ENCODE data around the gene CD3E.
"Not testable (repeated sequence)": the region's sequence is repeated elsewhere in the genome, so short reads cannot be mapped to it uniquely, and the experiment has no call there.

Gene CD3E

DNA sequence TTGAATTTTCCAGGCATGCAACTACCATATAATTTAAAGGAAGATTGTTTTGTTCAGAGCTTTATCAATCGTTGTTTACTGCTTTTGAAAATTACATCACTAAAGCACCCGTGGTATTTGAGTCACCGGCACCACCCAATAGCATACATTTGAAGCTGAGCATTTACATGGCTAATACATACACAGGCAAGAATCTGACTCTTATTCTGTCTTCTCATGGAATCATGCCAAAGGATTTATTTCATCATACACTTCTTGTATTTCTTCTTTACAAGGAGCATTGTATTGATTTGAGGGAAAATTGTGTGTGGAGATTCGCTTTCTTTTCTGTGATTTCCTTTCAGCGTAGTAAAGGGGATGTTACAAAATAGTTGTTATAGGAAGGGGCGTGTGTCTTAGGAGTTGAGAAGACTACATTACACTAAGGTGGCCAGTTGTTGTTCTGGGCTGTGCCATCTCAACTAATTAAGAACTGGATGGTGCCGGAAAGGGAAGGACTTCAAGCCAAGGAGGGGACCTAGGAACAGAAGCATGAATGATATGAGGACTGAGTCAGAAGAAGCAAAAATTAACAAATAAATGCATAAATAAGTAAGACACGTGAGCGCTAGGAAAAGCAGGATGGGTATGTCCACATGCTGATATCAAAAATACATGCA lies 12.9 kb upstream of the CD3E start:
- no peak for DNase-seq

DNA sequence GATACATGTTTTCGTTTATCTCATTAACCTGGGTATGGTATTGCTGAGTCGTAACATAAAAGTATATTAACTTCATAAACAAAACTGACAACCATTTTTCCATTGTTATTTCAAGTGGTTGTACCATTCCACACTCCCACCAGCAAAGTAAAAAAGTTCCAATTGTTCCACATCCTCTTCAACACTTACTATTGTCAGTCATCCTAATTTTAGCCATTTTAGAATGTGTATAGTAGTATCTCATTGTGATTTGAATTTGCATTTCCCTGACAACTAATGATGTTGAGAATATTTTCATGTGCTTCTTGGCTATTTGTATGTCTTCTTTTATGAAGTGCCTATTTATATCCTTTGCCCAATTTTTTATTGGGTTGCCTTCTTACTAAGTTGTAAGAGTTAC lies 10.5 kb upstream of the CD3E start:
- DNase-seq = no peak

DNA sequence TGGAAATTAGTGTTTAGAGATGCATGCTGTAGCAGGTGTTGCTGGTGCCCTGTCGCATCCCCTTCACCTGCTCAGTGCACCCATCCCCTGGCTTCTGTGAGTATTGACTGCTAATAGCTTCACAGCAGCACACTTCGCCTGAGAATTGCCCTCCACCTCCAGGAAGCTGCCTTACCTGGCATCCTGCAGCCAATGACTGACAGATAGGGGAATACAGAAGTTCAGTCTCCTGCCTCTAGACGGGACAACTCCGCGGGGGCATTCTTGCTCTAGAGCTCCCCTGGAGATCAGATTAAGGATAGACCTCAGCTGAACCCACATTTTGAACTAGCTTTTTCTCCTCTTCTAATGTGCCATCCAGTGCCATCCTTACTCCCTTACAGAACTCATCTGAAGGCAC lies 9.3 kb upstream of the CD3E start:
- no peak for DNase-seq

DNA sequence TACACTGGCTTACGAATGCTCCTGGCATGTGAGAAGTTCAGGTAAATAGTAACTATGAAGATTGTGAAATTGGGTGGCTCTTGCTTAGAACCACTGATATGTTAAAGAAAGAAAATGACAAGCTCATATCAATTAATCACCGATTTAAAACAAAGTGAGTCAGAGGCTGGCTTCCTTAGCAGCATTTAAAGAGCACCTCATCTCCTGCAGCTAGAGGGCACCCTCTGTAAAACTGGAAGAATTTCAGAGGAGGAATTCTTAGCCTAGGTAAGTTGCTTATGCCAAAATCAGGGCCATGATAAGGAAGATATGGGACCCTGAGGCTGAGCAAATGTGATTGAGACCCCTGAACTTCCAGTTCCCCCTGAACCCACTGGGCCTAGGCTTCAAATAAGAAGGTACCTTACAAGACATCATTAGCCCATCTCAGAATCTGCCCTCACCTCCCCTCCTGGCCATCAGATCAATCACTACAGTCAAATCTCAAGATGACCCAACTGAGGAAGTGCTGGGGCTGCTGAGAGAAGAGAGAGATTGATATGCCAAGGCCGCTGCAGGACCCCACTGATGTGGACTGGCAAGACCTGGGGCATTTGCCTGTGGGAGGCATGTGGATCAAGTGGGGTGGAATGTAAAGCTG lies 8.6 kb upstream of the CD3E start:
- no peak for DNase-seq

DNA sequence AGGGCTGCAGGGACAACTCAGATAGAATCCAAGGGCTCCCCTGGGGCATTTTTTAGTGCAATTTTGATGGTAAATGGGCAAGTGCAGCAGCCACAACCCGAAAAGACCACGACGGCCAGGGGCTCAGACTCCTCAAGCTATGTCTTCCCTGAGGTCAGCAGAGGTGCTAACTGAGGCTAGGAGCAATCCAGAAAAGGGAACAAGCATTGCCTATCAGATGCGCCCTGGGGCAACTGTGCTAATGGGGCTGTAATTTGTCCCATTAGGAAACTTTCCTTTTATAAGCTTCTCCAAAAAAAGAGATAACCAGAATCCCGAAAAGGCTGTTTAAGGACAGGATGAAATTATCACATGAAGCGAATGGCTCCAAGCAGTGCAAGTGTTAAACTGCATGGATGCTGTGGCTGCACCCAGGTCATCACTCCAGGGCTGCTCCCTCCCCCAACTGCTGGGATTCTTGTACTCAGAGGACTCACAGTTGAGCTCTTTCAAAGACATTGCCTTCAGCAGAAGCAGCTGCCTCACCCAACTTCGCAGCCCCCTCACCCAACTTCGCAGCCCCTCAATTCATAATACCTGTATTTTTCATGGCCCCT lies 2.8 kb upstream of the CD3E start:
- DNase-seq = no peak

DNA sequence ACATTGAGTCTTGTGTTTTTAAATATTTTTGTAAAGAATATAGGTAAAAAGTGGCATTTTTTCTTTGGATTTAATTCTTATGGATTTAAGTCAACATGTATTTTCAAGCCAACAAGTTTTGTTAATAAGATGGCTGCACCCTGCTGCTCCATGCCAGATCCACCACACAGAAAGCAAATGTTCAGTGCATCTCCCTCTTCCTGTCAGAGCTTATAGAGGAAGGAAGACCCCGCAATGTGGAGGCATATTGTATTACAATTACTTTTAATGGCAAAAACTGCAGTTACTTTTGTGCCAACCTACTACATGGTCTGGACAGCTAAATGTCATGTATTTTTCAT lies 333 bp upstream of the CD3E start:
- DNase-seq = no peak

DNA sequence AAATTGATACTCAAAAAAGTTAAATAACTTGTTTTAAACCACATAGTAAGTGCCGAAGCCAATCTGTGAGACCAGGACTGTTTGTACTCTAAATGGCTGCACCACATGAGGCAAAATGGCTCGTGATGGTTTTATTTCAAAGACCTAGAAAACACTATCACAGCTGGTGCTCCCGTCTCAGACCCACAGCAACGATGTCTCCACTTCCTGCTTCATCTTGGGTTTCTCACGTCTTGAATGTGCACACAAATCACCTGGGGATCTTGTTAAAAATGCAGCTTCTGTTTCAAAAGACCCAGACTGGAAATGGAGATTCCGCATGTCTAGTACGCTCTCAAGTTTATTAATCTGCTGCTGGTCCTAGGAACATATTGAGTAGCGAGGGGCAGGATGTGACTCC lies 1.2 kb downstream of the CD3E start:
- no peak for DNase-seq

DNA sequence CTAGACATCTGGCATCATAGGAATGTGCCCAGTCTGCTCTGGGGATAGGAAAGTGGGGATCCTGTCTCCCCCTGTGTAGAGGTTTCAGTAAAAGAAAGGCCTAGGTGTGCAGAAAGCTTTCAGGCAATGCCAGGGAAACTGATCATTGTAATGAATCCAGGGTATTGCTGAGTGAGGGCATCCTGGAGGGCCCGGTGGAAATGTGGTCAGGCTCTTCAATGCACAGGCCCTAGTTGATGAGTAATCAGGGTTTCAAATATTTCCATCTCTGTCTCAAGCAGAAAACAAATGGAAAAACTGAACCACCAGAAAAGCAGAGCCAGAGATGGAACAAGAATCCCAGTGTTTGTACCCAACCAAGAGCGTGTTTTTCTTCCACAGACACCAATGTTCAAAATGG lies 2.0 kb downstream of the CD3E start:
- DNase-seq = no peak

DNA sequence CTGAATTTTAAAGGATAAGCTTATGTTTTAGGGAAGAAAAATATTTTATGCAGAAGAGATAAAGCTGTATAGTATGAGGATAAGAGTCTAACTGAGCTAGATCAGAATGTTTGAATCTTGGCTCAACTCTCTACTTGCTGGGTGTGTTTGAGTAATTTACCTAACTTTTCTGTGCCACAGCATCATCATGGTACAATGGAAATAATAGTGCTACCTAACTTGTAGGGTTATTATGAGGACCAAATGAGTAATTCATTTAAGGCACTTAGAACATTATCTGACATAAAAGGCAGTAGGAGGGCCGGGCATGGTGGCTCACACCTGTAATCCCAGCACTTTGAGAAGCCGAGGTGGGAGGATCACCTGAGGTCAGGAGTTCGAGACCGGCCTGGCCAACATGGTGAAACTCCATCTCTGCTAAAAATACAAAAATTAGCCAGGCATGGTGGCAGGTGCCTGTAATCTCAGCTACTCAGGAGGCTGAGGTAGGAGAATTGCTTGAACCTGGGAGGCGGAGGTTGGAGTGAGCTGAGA lies 4.5 kb downstream of the CD3E start:
- DNase-seq = not testable (repeated sequence)

DNA sequence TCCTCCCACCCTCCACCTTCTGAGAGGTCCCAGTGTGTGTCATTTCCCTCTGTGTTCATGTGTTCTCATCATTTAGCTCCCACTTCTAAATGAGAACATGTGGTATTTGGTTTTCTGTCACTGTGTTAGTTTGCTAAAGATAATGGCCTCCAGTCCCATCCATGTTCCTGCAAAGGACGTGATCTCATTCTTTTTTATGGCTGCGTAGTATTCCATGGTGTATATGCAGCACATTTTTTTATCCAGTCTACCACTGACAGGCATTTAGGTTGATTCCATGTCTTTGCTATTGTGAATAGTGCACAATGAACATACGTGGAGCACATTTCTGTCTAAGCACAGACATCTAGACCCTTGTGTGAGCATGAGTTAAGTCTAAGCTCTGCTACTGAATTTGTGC lies 5.7 kb downstream of the CD3E start:
- no peak for DNase-seq

DNA sequence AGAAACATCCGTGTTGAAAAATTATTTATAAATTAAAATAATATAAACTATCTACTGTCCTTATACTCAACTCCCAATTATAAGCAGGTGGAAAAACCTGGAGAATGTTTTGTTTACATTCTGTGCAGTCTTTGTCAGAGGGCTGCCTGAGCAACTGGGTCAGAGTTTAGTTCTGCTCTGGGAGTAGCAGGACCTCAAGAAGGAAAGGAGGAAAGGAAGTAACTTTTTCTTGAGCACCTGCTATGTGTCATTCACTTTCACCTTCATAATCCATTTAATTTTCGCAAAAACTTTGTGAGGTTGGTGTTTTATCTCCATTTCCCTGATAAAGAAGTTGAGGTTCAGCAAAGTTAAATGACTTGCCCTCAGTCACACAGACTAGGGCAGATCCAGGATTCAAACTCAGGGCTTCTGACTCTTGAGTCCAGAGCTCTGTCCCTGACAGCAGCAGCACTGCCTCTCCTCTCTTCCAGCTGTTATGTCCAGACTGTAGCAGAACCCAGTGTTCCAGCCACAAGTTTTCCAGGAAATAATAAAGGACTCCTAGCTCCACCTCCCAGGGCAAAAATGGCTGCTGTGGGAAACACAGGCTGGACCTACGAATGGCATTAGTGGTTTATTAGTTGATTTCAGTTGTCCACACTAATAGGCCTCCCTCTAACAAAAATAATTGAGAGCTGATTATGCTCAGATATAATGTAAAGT lies 6.4 kb downstream of the CD3E start:
- DNase-seq = no peak

DNA sequence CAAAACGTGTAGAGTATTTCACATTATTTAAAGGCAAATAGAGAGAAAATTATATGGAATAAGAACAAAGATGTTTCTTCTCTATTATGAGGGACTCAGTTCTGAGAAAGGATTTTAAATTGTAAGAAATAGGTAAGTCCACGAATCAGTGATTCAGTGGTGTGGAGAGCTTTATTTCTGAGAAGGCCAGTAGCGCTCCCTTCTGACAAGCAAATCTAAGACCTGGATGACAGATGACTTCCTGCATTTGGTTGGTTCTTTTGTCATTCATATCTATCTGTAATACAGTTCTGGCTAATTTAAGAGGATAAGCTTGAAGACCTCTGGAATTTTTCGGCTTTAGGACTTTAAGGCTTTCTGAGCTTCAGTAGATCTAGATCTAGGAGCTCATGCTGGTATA lies 7.0 kb downstream of the CD3E start:
- no peak for DNase-seq

DNA sequence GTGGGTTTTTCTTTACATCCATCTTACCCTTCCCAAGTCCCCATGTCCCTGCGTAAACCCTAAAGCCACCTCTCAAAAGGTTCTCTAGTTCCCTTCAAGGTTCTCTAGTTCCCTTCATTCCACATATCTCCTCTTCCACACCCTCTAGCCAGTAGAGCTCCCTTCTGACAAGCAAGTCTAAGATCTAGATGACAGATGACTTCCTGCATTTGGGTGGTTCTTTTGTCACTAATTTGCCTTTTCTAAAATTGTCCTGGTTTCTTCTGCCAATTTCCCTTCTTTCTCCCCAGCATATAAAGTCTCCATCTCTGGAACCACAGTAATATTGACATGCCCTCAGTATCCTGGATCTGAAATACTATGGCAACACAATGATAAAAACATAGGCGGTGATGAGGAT lies 7.8 kb downstream of the CD3E start:
- no peak for DNase-seq

DNA sequence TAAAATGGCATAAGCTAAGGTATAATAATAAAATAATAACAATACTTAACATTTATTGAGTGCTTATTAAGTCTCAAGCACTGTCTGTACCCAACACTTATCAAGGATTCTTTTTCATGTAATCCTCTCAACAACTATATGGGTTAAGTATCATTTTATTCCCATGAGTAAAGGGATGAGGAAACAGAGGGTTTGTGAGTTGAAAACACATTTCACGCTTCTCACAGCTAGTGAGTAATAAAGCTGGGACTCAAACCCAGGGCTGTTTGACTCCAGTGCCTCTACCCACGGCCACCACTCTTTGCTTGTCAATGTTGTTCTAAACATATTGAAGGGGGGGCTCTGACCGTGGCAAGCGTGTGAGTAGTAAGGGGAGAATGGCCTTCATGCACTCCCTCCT lies 8.7 kb downstream of the CD3E start:
- DNase-seq = no peak

DNA sequence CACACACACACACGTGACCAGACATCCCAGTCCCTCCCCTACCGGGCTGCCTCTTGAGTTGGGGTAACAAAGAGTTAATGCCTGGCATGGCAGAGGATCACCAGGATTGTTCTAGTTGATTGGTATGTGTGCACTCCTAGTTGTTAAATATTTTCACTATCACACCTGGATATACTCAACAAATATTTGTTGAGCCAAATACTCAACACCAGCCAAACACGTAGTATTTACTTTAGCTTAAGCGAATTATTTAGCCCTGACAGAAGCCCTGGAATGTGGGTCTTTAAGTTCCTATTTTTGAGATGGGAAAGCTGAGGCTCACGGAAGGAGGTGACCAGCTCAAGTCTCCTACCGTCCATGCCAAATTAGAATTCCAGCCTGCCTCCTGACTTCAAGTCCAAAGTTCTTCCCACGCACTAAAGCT lies 10.5 kb downstream of the CD3E start:
- DNase-seq = no peak

DNA sequence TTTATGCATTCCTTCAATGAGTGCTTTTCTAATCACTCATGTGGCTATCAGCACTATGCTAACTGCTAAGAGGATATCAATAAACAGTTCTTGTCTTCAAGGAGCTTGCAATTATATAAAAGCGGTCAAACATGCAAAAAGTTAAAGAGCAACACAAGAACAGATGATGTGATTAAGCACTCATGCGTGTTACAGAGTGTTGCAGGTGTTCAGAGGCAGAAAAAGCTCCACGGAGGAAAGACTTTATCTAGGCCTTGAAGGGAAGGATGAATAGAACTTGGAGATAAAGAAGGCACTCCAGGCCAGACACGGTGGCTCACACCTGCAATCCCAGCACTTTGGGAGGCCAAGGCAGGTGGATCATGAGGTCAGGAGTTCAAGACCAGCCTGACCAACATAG lies 13.6 kb downstream of the CD3E start:
- DNase-seq = no peak

DNA sequence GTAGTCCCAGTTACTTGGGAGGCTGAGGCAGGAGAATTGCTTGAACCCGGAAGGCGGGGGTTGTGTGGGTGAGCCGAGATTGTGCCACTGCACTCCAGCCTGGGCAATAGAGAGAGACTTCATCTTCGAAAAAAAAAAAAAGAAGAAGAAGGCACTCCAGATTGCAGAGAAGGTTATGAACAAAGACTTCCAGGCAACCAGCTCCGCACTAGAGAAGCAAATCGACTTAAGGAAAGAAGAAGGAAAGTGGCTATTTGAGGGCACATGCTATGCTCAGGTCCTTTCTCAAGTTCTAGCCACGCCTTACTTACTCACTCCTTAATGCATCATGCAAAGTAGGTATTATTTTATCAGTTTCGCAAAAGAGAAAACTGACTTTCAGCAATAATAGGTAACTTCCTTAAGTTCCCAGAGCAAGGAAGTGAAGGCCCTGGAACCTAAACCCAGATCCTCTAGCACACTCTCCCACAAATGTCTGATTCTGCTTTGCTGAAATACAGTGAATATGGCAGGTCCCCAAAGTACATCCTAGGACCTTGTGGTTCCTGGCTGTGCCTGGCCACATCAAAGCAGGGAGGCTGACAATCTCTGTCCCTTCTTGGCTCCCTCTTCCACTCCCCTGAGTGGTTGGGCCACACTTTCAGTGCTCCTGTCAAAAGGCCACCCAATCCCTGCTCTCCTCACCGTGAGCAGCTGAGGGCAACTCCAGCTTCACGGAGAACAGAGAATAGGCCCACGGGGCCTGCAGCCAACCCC lies 14.2 kb downstream of the CD3E start:
- no peak for DNase-seq

DNA sequence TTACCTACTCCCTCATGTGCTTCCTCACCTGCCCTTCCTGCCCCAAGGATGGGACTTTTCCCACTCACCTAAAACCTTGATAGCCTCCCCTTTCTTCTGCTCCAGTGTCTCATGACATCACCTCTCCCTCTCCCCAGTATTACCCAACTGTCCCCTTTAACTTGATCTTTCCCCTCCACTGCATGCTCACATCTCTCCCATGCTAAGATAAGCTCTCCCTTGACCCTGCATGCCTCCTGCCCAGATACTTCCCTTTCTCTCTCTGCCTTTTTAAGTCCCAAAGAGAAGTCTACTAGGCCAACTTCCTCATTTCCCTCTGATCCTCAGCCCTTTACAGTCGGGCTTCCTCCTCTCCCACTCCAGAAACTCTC lies 14.8 kb downstream of the CD3E start:
- no peak for DNase-seq

DNA sequence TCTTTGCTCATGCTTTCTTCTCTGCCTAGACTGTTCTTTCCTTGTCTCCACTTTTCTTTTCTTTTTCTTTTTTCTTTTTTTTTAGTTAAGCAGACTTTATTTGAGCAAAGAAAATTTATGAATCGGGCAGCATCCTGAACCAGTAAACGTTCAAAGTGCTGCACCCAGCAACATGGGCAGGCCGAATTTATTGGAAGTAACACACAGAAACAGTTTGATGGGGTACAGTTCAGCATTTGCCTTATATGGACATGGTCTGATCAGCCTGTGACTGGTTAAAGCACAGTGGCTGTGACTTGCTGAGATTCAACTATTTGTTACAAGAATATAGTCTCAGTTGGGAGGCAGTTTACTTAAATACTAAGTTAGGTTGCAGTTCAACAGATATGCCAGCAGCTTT lies 16.0 kb downstream of the CD3E start:
- DNase-seq = no peak

DNA sequence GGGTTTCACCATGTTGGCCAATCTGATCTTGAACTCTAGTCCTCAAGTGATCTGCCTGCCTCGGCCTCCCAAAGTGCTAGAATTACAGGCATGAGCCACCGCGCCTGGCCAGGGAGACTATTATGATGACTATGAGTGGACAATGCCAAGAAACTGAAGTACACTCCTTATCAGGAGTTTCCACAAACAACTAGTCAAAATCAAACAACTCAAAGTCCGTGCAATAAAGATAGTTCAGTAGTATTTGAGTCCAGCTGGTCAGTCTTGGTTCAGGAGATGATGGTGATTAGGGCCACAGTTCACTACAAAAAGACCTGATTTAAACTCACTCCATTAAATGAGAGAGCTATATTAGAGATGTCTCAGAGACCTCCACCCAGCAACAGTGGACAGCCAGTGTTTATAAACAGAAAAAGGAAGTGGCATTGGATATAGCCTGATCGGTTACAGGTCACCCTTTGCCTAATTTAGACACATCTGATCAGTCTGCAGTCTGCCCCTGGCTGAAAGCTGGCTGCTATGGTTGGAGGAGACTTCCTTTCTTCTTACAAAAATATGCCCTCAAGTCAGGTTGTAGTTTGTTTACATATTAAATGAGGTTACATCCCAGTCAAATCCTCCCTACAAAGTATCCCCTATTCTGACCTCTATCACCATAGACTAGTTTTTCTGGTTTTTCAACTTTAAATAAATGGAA lies 17.0 kb downstream of the CD3E start:
- DNase-seq = no peak

DNA sequence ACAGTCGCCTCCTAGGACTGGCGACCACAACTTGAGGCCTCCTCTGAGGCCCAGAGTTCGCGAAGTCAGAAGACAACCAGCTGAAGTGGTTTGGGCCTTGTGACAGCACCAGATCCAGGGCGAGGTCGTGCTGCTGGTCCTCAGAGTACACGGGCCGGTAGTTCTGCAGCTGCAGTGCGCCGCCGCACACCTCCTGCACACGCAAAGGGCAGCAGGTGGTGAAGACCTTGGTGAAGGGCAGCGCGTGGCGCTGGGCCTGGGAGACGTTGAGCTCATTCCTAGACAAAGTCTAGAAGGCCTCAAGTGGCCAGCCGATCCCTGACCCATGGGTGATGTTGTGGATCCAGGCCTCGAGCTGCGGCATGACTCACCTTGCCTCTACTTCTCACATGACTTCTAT lies 18.2 kb downstream of the CD3E start:
- no peak for DNase-seq

DNA sequence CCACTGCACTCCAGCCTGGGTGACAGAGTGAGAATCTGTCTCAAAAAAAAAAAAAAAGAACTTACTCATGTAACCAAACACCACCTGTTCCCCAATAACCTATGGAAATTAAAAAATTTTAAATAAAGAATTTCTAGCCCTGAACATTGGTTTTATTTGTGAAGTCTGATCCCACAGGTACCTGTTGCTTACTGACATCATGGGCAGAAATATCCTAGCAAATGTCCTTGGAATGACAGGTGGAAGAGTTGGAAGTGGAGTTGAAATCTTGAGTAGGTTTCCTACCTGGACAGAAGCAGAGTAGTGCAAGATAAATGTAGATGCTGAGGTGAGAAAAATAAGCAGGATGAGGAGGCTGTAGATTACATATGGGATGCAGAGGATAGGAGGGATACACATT lies 20.8 kb downstream of the CD3E start:
- DNase-seq = no peak

DNA sequence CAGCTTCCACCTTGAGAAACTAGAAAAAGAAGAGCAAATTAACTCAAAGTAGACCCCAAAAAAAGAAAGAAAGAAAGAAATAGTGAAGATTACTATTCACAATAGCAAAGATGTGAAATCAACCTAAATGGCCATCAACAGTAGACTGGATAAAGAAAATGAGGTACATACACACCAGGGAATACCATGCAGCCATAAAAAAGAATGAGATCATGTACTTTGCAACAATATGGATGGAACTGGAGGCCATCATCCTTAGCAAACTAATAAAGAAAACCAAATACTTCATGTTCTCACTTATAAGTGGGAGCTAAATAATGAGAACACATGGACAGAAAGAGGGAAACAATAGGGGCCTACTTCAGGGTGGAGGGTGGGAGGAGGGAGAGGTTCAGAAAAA lies 24.2 kb downstream of the CD3E start:
- no peak for DNase-seq
